ENCODE results near the gene NRG3.

Gene NRG3

GRCh38 chr10:82462910-82463551 is 588.0 kb downstream of the NRG3 start:
- no peak for DNase-seq (ENCODE audit: extremely low read depth, low read depth)
- TF ChIP-seq CTCF (IDR thresholded peaks at IDR 0.05; ENCODE audit: low read depth, low read length, missing control alignments) = no peak
- H3K4me3 ChIP-seq (replicated peaks; ENCODE audit: low read depth, low read length) = no peak overlapping the region

GRCh38 chr10:82463614-82464013 is 588.6 kb downstream of the NRG3 start:
- H3K4me3 ChIP-seq (replicated peaks; ENCODE audit: low read depth, low read length) = no peak overlapping the region
- DNase-seq (ENCODE audit: extremely low read depth, low read depth) = no peak
- no peak for TF ChIP-seq CTCF (IDR thresholded peaks at IDR 0.05; ENCODE audit: low read depth, low read length, missing control alignments)

- no peak for DNase-seq (ENCODE audit: extremely low read depth, low read depth)
- no peak overlapping the region for H3K4me3 ChIP-seq (replicated peaks; ENCODE audit: low read depth, low read length)
- no peak for TF ChIP-seq CTCF (IDR thresholded peaks at IDR 0.05; ENCODE audit: low read depth, low read length, missing control alignments)
Observed at GRCh38 chr10:82464191-82464818, 589.3 kb downstream of the NRG3 start.

GRCh38 chr10:82464966-82465365 is 590.0 kb downstream of the NRG3 start:
- no peak for TF ChIP-seq CTCF (IDR thresholded peaks at IDR 0.05; ENCODE audit: low read depth, low read length, missing control alignments)
- H3K4me3 ChIP-seq (replicated peaks; ENCODE audit: low read depth, low read length) = no peak overlapping the region
- DNase-seq (ENCODE audit: extremely low read depth, low read depth) = no peak

GRCh38 chr10:82468453-82468852 is 593.5 kb downstream of the NRG3 start:
- H3K4me3 ChIP-seq (replicated peaks; ENCODE audit: low read depth, low read length) = no peak overlapping the region
- TF ChIP-seq CTCF (IDR thresholded peaks at IDR 0.05; ENCODE audit: low read depth, low read length, missing control alignments) = no peak
- no peak for DNase-seq (ENCODE audit: extremely low read depth, low read depth)

GRCh38 chr10:82472406-82473335 is 597.7 kb downstream of the NRG3 start:
- DNase-seq (ENCODE audit: extremely low read depth, low read depth) = no peak
- H3K4me3 ChIP-seq (replicated peaks; ENCODE audit: low read depth, low read length) = no peak overlapping the region
- no peak for TF ChIP-seq CTCF (IDR thresholded peaks at IDR 0.05; ENCODE audit: low read depth, low read length, missing control alignments)
